ENCODE results near the gene MAD2L2.

The MAD2L2 gene

GRCh38 chr1:11690397-11691301 is 9.7 kb upstream of the MAD2L2 start:
- no peak for TF ChIP-seq CTCF (IDR thresholded peaks at IDR 0.05; ENCODE audit: extremely low read depth, missing control alignments)
- DNase-seq (ENCODE audit: low spot score), result no peak

GRCh38 chr1:11688506-11688905 is 7.6 kb upstream of the MAD2L2 start:
- no peak for DNase-seq (ENCODE audit: low spot score)
- no peak for TF ChIP-seq CTCF (IDR thresholded peaks at IDR 0.05; ENCODE audit: extremely low read depth, missing control alignments)

- TF ChIP-seq CTCF (IDR thresholded peaks at IDR 0.05; ENCODE audit: extremely low read depth, missing control alignments), result no peak
- DNase-seq (ENCODE audit: low spot score), result no peak
Observed at GRCh38 chr1:11685210-11685752, 4.3 kb upstream of the MAD2L2 start.

GRCh38 chr1:11684070-11684469 is 3.1 kb upstream of the MAD2L2 start:
- DNase-seq (ENCODE audit: low spot score), result no peak
- TF ChIP-seq CTCF (IDR thresholded peaks at IDR 0.05; ENCODE audit: extremely low read depth, missing control alignments), result no peak

GRCh38 chr1:11682799-11683198 is 1.9 kb upstream of the MAD2L2 start:
- no peak for DNase-seq (ENCODE audit: low spot score)
- no peak for TF ChIP-seq CTCF (IDR thresholded peaks at IDR 0.05; ENCODE audit: extremely low read depth, missing control alignments)

- TF ChIP-seq CTCF (IDR thresholded peaks at IDR 0.05; ENCODE audit: extremely low read depth, missing control alignments), result no peak
- no peak for DNase-seq (ENCODE audit: low spot score)
Observed at GRCh38 chr1:11682287-11682771, 1.4 kb upstream of the MAD2L2 start.
